ENCODE results near the gene ISYNA1.
"Not testable (repeated sequence)": the region's sequence is repeated elsewhere in the genome, so short reads cannot be mapped to it uniquely, and the experiment has no call there.

Gene ISYNA1

GRCh38 chr19:18419195-18419698 is 18.7 kb downstream of the ISYNA1 start, which contains the start of gene SSBP4:
Gene SSBP4, plus strand, starts transcription at chr19:18419398. Its CDS starts 251 bp downstream, at chr19:18419649.
- DNase-seq = peak; percentile 43 to 83 (median 68)

GRCh38 chr19:18418483-18419194 is 19.3 kb downstream of the ISYNA1 start:
- DNase-seq = peak in 1 of 5 experiments; percentile 70

DNA sequence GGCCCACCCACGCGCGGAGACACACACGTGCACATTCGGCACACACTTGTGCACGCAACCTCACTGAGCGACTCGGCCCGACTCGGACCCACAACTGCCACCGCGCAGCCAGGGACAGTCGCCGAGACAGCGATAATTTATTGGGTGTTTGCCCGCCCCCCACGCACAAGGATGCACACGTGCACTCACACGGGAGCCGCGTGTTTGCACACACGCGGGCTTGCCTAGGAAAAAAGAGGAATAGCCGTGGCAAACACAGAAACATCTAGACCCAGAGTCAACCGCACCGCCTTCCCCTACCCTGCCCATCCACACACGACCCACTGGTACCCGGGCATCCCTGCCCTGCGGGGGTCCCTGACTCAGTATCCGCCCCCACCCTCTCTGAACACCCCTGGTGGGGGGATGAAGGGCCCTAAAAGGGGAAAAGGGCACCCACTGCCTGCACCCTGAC is 19.9 kb downstream of the ISYNA1 start:
- no peak for DNase-seq

DNA sequence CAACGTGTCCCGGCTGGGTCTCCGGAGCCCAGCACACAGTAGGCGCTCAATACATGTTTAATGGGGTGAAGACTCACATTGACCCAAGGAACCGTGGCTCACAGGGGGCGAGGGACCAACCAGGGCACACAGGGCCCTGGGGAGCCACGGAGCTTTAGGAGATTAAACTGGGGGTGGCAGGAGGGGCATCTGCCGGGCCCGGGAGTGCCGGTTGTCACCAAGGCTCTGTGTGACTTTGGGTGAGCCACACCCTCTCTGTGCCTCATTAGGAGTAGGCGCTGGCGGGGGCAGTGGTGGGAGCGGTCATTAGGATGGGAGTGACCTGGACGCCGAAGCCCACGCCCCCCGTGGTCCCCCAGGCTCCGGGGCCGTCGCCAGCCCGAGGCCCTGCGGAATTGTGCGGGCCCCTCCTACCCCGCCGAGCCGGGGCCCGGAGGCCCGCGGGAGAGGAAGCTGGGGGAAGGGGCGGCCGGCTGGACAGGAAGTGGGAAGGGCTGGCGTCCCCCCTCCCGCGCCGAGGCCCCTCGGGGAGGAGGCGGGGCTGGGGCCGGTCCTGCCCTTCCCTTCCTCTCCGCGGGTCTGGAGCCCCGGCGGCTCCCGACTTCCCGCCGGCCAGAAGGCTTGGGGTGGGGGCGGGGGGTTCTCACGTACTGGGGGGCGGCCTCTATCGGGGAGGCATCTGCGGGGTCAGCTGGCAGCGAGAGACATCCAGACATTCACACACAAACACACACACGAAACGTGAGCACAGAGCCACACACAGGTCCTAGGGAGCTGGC is 20.5 kb downstream of the ISYNA1 start:
- DNase-seq = no peak

DNA sequence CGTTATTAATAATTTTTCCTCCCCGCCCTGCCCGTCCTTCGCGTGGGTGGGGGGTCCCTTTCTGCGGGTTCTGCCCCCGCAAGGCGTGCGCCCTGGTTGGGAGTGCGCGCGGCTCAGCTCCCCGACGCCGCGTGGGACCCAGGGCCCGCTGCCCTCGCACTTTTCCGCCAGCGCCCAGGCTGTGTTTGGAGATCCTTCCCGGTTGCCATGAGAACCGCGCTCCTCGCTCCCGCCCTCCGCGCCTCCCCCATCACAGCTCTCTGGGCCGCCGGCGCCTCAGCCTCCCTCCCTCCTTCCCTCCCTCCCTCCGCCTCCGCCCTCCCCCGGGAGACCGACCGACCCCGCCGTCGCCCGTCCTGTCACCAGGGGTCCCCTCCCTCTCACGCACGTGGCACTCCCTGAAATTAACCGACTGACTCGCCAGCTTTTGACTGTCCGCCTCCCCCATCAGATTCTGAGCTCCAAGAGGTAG is 21.1 kb downstream of the ISYNA1 start:
- DNase-seq = peak in 4 of 5 experiments; percentile 21 to 70 (median 48)

DNA sequence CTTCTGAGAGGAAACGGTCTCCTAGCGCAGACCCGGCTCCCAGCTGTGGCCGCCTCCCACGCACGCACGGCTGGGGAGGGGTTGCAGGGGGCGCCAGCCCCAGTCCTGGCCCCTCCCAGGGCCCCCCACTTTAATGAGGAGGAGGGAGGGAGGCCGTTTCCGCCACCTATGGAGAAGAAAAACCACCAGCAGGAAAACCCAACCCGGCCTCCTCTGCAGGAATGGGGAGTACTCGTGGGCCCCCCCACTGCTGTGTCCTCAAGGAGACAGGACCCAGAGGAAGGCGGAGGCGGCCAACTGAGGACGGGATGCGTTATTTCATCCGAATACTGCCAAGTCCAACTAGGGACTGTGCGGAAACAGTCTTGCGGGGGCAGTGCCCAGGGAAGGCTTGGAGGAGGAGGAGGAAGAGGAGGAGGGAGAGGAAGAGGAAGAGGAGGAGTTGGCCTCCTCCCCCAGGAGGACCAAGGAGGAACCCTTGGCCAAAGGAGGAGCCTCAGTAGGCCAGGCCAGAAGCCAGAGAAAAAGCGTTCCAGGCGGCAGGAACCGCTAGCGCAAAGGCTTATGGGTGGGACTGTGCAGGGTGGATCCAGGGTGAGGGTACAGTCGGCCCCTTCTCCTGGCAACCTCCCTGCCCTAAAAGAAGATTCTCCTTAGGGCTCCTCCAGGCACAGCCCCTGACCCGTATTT is 22.6 kb downstream of the ISYNA1 start:
- DNase-seq = no peak

DNA sequence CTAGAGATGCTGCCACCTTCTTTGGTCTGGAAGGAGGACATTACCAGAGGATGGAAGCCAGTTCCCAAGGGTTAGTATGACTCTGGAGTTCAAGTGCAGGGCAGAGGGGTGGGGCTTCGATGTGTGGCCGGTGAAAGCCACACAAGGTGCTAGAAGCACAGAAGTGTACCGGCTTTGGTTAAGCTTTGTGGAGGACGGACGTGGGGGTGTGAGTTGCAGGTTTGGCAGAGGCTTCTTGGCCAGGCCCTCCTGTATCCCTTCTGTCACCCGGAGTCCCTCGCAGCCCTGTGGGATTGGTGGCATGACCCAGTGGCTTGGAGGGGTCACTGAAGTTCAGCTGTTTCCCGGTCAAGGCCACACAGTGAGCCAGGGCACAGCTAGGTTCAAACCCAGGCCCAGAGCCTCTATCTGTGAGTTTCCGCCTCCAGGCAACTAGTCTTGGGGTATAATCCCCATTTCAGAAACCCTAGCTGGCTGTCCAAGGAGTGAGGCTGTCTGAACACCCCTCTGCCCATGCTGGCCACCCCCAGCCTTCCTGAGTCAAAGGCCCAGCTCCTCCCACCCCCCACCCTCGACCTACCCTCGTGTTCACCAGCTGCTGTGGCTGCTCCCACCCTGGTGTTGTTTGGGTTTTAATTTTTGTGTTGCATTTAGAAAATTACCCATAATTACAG is 23.3 kb downstream of the ISYNA1 start:
- DNase-seq = no peak

GRCh38 chr19:18412610-18413239 is 25.2 kb downstream of the ISYNA1 start:
- DNase-seq = no peak

DNA sequence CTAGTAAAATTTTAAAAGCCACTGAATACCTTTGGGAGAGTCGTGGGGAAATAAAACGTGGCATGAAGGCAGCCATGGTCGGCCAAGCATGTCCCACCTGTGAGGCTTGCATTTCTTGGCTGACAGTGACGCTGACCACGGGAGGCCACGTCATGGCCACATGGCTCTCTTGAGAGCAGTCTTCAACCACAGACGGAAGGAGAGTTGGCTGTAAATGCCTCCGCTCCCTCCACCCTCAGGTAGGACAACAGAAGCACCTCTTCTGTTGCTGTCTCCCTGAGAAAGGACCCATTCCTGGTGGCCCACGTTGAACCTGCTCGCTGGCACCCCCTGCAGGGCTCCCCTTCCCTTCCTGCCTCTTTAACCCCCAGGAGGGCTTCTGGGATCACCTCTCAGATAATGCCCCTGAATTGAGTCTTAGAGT is 29.9 kb downstream of the ISYNA1 start:
- no peak for DNase-seq

DNA sequence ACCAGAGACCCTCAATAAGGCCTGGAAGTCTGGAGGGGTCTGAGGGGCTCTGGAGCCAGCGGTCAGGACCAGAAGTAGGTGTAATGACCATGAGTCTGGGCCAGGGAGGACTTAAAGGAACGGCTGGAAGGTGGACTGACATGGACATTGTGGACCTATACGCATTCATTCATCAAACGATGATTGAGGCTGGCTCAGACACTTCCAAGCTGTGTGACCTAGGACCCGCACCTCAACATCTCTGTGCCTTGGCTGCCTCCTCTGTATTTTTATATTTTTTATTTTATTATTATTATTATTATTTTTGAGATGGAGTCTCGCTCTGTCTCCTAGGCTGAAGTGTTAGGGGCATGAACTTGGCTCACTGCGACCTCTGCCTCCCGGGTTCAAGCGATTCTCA is 31.2 kb downstream of the ISYNA1 start:
- DNase-seq = no peak

DNA sequence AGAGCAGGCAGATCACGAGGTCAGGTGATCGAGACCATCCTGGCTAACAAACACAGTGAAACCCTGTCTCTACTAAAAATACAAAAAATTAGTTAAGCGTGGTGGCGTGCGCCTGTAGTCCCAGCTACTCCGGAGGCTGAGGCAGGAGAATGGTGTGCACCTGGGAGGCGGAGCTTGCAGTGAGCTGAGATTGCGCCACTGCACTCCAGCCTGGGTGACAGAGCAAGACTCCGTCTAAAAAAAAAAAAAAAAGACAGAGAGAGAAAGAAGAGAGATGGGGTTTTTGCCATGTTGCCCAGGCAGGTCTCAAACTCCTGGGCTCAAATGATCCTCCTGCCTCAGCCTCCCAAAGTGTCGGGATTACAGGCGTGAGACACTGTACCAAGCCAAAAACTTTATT is 32.2 kb downstream of the ISYNA1 start:
- DNase-seq = not testable (repeated sequence)

DNA sequence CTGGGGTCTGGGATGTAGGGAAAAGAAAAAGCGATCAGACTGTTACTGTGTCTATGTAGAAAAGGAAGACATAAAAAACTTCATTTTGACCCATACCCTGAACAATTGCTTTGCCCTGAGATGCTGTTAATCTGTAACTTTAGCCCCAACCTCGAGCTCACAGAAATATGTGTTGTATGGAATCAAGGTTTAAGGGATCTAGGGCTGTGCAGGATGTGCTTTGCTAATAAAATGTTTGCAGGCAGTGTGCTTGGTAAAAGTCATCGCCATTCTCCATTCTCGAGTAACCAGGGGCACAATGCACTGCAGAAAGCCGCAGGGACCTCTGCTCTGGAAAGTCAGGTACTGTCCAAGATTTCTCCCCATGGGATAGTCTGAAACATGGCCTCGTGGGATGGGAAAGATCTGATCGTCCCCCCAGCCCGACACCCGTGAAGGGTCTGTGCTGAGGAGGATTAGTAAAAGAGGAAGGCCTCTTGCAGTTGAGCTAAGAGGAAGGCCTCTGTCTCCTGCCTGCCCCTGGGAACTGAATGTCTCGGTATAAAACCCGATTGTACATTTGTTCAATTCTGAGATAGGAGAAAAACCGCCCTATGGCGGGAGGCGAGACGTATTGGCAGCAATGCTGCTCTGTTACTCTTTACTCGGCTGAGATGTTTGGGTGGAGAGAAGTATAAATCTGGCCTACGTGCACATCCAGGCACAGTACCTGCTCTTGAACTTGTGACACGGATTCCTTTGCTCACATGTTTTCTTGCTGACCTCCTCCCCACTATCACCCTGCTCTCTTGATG is 35.3 kb downstream of the ISYNA1 start:
- DNase-seq = not testable (repeated sequence)

DNA sequence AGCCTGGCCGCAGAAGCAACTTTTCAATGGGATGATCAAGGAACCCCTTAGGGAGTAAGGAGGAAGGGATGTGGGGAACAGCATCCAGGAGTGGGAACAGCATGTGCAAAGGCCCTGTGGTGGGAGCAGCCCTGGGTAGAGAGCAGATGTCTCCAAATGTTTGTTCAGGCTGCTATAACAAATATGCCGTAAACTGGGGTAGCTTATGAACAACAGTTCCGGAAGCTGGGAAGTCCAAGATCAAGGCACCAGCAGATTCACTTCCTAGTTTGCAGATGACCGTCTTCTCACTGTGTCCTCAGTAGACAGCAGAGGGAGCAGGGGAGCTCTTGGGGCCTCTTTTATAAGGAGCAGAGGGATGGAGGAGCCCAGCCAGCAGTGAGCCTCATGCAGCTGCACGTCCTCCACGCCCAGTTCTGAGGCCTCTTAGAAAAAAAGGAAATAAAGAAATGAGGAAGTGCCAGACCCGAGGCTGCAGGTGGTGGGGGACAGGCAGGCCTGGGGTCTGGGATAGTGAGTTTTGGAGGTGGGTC is 36.3 kb downstream of the ISYNA1 start:
- DNase-seq = no peak

DNA sequence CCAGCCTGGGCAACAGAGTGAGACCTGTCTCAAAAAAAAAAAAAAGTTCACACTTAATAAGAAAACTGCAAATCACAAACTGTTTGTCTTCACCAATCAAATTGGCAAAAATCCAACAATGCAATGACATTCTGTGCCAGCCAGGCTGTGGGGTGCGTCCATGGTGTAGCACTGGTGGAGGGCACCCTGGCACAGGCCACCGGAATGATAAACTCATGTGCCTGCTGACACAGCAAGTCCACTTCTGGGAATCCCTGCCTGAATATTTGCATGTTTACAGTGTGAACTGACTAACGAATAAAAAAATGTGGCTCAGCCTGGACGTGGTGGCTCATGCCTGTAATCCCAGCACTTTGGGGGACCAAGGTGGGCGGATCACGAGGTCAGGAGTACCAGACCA is 38.9 kb downstream of the ISYNA1 start:
- no peak for DNase-seq

- no peak for DNase-seq
These were observed 40.4 kb downstream of the ISYNA1 start, which contains the start of gene LRRC25 for GRCh38 chr19:18397242-18398202. Gene LRRC25, minus strand, starts transcription at chr19:18397622. Its CDS starts 659 bp downstream, at chr19:18396963.

DNA sequence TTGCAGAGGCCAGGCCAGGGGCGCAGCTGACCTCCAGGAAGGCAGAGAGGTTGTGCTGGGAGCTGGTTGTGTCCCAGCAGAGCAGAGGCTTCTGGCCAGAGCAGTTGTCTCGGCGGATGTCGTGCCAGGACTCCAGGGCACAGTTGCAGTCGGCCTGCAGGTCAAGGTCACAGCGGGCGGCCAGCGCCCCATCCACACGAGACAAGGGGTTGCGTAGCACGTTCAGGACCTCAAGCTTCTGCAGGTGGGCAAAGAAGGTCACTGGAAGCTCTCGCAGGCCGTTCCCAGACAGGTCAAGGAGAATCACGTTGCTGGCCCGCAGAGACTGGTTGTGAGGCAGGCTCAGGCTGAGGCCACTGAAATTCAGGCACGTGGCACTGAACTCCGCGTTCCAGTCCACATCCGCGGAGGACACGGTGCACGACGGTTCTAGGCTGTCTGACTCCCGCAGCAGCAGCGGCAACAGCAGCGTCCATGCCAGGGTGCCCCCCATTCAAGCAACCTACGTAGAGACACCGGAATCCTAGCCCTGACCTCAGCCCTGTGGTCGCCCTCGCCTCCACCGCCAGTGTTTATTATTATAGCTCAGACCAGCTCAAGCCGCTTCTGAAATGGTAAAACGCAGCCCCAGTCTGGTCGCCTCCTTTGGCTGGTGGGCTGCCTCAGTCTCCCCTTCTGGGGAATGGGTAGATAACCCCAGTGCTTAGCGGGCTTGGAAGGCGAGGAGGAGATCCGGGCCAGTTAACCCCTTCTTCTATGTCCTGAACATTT is 41.3 kb downstream of the ISYNA1 start:
- no peak for DNase-seq

DNA sequence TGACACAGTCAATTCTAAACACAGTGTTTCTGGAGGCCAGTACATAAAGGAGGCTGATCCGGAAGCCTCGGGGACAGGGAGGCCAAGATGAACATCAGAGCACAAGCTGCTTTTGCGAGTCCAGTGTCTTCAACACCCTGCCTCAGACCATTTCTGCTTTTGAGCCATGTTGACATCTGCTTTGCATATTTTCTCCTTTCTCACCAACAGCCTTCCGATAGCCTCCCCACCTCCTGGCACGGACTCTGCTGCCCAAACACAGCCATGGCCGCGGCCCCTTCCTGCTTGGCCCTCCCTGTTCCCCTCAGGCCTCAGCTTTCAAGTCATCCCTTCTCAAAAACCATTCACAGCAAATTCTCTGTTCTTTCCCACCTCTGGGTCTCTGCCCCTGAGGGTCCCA is 44.1 kb downstream of the ISYNA1 start:
- DNase-seq = no peak

DNA sequence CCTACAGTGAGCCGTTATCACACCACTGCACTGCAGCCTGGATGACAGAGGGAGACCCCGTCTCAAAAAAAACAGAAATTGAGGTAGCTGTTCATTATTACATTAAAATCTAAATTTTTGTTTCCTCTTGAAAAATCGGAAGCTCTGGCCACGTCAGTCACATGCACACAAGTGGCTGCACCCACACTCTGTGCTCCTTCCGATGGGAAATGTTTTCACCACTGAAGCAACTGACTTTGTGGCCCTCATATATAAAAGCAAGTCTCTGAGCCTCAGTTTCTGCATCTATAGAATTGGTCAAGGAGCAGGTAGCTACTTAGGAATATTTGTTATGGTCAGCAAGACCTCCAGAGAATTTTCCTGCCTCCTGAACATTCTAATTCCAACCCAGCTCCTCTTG is 45.0 kb downstream of the ISYNA1 start:
- no peak for DNase-seq

DNA sequence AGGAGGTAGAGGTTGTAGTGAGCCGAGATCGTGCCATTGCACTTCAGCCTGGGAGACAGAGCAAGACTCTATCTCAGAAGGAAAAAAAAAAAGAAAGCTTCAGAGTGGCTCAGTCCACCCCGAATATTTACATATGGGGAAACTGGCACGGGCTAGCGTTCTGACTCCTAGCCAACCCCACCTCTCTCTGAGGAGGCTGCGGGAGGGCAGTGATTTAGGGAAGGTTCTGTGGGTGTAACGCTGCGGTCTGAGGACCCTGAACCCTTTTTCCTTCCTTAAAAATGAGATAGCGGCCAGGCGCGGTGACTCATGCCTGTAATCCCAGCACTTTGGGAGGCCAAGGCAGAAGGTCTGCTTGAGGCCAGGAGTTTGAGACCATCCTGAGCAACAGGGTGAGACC is 45.5 kb downstream of the ISYNA1 start:
- DNase-seq = no peak

Data from T-helper 2 cell (primary cell).